HG03439 (cell line): ENCODE measurements around the gene CYP1B1.
"Not testable (repeated sequence)": the region's sequence is repeated elsewhere in the genome, so short reads cannot be mapped to it uniquely, and the experiment has no call there.

Experiments used
- ATAC-seq: cut with Tn5 transposase; IDR thresholded peaks from one replicate; pipeline ENCODE4 v1.9.1; 2021; ENCODE audit warnings: mild to moderate bottlenecking, moderate library complexity; ENCODE audit not compliant: unreplicated experiment

Gene CYP1B1

DNA sequence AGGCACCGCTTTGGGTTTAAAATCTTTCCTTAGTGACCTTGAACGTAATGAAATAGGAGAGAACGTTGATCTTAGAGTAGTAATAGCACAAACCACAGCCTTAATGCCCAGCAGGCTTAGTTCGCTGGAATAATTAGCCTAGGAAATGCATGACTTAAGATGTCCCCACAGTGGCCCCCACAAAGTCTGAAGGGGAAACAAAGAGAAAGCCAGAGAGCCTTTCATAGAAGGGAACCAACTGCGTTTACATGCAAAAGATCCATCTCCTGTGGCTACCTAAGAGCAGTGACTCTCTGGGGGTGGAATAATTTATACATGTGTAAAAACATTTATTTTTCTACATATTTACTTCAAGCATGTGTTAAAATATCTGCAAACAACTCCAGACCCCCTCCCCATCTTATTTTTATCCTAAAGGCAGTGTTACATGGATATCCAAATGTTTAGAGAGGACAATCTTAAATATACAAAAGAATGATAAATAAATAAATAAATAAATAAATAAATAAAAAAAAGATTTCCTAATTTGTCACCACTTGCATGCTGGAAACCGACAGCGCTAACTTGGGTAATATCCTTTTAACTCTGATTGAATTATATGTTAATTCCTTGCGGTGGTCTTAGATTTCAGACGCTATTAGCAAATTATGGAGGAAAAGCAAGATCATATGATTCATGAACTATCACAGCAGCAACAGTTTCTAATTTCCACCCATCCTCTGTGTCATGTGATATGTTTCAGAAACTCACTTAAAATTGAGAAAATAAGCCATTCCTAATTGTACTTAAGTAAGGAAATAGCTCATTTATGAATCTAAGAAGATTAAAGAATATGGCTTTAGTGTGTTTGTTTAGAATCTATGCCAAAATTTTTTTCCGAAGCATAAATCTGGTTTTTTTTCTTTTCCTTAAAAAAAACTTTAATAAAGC lies 23.4 kb upstream of the CYP1B1 start:
- no peak for ATAC-seq

DNA sequence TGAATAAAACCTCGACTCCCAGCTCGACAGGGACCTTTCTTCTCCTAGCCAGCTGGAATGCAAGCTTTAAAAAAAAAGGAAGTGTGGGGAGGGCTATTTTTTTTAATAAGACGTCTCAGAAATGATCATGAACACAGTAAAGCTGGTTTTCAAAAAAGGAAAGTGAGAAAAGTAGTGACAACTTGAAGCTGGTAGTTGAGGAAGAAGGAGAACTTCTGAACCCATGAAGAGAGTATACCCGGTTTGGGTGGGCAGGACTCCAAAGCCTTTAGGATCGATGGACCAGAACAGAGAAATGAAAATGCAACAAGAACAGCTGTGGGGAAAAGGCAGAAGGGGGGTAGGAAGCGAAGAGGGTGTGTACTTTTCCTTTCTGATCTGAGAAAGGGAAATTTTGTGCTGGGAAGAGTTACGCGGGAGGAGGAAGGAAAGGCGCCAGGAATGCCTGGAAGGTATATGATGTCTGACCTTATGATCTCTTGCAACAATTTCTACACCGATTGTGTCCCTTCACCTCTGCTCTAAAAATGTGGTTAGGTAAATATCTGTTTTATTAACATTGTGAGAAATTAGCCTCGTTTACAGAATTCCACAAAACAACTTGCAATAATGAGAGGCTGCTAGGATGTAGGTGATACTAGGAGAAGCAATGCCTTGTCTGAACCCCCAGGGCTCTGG lies 22.6 kb upstream of the CYP1B1 start:
- ATAC-seq: no peak

DNA sequence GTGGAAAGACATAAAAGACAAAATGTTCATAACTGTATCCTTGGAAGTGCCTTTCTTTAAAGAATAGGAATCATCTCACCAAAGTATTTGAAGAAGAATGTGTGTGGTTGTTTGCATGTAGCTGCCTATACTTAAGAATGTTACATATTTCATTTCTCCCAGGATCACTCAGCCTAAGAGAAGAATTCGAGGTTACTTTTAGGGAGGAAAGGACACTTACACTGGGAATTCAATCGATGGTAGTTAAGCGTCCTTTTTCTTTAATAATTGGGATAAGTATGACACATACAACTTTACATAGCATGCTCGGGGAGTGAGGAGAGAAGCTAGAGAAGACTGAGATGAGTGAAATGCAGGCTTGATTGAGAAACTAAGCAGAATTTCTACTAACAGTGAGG lies 22.0 kb upstream of the CYP1B1 start:
- ATAC-seq: no peak

DNA sequence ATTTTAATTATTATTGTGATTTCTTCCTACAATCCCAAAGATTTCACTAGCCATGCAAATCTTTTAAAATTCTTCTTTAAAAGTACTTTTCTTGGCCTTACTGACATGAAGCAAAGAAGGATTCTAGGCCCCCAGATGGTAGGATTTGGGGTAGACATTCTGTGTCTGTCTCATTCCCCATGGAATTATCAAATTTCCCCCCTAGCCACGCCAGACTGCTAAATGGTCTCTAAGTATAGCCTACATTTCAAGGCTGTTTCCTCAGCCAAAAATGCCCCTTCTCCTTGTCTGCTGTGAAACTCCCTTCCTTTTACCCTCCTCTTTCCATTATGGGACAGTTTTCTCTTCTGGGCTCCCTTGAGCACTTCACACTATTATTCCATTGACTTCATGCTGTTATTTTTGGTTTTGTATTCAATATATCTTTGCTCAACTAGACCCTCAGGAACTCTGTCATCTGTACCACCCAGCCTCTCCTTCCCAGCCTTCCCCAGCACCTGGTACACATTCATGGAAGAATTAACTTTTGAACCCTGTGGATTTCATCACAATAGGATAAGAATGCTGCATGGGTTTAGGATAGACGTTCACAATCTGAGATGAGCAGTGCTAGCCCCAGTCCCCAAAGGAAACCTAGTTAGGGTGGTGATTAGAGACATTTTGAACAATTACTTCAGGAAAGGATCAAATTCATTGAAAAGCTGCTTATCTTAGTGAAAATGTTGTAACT lies 21.5 kb upstream of the CYP1B1 start:
- ATAC-seq: no peak

DNA sequence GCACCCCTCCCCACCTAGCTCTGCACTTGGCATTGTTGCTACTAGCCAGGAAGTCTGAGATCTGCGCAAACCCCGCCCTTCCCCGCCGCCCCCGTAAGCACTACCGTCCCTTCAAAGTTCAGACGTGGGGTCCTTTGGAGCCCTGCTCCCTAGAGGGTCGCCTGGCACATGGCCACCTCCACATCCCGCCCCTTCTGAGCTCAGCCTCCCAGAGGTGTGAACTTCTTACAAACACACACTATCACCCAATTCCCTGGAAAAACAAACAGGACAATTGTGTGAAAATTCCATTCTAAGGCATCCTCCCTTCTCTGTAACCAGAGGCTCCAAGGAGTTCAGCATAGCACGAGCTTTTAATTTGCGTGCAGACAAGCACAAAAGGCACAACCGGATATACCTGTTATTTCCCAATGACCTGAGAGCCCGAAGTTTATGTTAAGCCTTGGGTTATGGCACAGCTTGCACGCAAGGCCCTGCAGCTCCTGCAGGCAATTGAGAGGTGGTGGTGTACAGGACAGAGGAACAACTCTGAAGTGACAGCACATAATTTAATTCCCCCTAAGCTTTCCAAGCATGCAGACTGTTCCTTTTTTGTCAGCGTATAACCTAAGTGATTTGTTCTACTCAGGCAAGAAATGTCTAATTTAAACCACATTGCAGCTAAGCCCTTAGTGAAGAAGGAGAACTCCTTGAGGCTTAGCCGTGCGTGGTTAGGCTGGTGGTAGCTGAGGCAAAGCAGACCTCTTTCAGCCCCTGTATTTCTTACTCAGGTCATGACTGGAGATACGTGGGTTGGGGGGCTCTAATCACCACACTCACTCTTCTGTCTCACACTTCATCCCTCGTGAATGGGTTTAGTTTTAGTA lies 20.3 kb upstream of the CYP1B1 start:
- no peak for ATAC-seq

DNA sequence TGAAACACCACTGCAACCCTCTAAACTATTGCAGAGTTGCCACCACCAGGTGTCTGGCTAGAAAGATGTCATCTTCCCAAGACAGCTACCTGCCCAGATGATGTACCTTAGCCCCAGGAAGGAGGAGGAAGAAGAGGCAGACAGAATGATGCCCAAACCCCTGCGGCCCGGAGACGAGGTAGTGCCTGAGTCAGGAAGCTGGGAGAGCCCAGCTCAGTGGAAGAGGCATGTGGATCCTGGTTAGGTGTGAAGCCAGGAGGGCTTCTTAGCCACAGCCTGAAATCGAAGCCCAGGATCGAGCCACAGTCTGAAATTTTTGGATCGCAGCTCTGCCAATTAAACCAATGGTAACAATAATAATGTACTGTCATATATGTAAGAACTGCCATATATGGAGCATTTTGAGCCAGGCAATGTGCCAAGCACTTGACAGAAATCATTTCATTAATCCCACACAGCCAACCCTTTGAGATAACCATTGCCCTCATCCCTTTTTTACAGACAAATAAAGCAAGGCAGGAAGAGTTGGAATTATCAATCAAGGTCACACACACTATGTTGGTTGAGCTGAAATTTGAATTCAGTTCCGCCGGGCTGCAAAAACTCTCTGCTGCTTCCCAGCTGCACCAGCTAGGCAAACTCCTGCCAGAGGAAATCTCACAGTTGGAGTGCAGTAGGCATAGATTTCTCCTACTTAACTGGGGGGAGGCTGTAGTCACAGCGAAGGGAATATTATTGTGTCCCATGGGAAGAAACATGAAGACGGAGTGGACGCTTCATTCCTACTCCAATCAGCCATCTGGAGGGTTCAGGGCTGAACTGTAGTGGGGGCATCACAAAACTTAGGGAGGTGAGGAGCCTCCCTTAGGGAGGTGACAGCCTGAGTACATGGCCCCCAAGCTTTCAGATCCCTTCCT lies 19.4 kb upstream of the CYP1B1 start:
- ATAC-seq: no peak

DNA sequence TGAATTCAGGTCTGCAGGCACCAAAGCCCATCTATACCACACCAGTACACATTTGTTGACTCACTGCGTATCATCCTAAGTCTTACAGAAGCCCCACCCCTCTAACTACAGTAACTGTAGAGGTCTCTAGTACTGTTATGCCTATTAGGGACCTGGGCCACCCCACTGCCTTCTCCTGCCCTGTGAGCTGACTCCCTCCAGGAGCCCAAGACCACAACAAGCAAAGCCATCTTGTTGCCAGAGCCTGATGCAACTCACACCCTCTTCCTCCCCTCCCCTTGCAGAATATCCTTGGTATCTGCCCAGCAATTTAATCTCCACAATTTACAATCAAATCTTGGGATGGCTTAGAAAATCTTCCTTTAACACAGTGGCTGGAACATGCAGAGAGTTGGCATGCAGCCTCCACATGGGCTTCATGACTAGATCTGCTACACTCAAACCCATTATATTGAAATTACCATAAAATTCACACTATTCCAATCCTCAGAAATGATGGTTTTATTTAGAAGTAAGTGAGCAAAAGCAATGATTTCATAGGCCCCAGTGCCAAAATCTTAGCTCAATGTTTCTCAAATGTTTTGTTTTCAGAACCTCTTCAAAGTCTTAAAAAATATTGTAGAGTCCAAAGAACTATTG lies 17.7 kb upstream of the CYP1B1 start:
- no peak for ATAC-seq

DNA sequence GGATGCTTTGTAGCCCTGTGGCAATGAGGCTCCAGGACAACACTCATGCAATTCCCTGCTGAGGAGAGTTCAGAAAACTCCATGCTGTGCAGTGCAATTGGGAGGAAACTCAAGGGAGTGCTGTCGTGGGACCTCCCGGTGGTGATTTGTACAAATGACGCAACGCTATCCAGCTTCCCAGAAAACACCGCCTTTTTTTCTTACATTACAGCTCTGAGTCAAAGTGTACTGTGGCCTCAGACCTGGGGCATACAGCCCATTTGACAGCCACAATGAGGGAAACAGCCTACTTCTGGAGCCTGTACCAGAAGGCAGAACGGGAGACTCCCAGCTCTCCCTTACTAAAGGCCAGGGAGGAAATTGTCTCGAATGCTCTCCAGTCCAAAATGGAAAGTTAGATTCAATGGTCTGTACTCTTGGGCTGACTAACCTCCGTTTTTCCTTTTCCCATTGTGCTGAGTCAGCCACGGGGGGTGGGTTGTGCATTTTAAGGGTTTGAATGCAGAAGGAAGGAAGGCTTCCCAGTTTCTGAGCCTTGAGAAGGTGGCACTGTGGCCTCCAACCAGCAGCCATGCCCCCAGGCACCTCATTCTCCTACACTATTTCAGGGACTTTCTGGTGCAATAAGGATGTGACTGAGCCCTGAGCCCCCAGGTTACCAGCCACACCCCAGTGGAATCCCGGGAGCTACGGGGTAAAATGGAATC lies 16.4 kb upstream of the CYP1B1 start:
- ATAC-seq: no peak

DNA sequence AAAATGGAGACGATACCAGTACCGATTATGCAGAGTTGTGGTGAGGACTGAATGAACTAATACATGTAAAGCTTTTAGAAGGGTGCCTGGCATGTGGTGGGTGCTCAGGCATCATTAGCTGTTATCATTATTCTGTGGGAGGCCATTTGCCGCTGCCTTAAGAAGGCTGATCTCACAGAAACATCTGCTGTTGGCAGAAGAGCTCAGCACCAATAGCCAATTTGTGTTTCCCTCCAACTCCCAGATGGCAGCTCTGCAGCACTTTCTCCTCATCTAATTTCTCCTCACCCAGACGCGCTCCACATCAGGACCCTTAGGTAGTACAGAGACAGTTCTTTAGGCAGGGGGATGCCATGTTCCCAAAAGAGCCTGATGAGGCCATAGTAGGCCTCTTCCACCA lies 15.8 kb upstream of the CYP1B1 start:
- no peak for ATAC-seq

DNA sequence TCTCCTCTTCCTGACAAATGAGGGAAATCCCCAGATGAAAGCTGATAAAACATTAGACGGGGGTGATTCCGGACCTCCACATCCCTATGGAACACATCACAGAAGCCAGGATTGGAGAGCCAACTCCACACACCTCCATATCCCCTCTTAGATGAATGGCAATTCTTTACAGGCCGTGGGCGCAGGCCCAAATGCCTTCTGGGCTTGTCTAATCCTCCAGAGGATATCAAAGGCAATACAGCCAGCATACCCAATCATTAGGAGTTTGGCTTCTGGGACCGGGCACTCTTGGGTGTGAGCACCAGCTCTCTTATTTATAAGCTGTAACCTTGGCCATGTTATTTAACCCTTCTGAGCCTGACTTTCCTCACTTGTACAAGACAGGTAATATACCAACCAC lies 15.0 kb upstream of the CYP1B1 start:
- ATAC-seq: no peak

DNA sequence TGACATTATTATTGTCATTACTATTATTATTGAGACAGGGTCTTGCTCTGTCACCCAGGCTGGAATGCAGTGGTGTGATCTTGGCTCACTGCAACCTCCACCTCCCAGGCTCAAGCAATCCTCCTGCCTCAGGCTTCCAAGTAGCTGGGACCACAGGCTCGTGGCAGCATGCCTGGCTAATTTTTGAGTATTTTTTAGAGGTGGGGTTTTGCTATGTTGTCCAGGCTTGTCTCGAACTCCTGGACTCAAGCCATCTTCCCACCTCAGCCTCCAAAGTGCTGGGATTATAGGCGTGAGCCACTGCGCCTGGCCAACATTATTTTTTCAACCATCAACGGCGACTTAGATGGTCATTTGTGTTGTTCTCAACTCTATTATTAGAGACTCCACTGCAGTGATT lies 14.3 kb upstream of the CYP1B1 start:
- not testable (repeated sequence) for ATAC-seq

DNA sequence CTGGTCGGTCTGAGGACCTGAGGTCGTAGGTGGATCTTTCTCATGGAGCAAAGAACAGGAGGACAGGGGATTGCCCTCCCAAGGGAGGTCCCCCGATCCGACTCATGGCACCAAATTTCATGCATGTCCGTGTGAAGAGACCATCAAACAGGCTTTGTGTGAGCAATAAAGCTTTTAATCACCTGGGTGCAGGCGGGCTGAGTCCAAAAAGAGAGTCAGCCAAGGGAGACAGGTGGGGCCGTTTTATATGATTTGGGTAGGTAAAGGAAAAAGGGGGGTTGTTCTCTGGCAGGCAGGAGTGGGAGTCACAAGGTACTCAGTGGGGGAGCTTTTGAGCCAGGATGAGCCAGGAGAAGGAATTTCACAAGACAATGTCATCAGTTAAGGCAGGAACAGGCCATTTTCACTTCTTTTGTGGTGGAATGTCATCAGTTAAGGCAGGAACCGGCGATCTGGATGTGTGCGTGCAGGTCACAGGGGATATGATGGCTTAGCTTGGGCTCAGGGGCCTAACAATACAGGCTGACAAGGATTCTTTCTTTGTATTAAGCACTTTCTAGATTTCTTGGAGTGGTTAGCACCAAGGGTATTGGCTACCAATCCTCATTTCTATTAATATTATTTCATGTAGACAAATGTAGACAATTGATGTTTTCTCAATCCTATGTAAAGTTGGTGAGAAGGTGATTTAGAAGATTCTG lies 10.2 kb upstream of the CYP1B1 start:
- ATAC-seq: not testable (repeated sequence)

DNA sequence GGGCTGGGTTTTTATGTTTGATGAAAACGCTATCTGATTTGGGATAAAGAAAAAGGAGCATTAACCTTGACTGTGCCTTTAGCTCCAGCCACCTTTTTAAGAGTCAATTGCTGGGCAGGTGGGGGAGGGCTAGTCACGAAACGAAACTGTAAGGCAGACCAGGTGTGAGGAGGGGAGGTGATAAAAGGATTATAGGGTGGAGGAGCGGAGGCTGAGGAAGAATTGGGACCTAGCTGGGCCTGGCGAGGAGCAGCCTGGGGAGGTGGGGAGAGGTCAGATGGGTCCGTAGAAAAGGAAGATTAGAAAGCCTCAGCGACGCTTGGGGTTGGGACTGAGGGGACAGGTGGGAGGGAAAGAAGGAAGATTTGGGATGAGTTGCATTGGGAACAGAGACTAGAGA lies 8.6 kb upstream of the CYP1B1 start:
- not testable (repeated sequence) for ATAC-seq

DNA sequence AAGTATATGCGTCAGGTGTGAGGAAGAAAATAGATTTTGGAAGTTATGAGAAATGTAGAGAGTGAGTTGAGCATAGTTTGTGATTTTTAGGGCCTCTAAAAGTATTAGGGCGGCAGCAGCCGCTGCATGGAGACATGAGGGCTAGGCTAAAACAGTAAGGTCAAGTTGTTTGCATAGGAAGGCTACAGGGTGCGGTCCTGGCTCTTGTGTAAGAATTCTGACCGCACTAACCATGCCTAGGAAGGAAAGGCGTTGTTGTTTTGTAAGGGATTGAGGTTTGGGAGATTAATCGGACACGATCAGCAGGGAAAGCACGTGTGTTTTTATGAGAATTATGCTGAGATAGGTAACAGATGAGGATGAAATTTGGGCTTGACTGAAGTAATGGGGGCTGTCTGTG lies 6.8 kb upstream of the CYP1B1 start:
- not testable (repeated sequence) for ATAC-seq

DNA sequence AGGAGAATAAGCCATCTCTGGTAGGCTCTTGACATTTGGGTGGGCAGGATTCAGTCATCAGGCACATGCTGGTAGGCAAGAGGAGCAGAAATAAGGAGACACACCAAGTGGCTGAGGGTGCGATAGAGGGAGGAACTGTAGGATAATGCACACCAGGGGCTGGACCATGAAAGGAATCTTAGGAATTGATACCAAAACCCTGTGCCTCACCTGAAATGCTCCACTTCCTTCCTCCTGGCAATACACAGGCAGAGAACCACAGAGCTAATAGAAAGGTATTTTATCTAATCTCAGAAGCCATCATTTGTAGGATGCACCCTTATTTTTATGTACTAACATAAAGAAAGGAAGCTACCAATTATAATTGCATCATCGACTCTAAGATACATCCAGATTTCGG lies 4.4 kb upstream of the CYP1B1 start:
- ATAC-seq: no peak

DNA sequence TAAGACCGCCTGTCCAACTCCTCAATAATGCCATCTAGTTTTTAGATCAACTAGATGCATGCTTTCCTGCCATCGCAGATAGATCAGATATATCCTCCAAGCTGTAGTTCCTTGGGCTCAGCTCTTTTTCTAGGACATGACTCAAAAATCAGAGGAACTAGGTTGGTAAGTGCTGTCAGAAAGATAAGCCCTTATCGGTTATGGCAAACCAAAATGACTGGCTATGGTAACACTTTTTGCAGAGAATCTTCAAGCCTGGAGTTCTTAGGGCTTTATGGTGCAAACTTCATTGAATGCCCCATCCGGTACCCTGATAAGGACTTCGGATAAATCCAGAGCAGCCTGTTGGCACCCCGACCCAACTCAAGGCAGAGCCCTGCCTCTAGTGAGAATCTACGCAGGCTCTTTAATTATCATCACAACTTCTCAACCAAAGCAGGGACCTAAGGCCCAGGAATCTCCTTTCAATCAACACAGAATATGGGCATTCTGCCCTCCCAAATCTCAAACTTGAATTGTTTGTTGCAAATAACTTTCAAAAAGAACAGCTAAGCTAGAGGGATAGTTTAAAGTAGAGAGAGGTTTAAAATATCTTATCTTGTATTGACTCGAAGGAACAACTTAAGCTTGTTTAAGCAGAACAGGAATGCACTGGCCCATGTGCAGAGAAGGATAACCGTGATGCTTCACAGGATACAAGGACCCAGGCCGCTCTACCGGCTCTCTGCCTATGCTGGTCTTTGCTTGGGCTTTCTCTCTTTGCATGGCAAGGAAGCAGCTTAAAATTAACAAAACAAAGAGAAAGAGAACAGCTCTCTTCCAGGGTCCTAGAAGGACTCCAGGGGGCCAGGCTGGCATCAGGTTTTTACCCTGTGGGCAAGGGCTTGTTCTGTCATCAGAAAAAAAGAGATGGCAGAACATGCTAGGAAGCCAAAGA lies 3.4 kb upstream of the CYP1B1 start:
- no peak for ATAC-seq

DNA sequence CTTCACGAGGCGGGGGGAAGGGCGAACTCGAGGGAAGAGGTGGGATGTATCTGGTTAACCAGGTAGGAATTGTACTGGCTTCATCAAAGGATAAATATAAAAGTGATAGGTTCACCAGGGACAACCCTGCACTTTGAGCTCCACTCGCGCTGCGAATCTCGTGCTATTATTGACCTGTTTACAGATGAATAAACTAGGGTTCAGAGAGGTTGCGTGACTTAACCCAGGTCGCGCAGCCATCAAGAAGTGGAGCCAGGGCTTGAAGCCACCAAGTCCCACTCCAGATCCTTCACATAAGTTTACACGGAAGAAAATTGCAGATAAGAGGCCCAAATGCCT lies 1.4 kb upstream of the CYP1B1 start:
- ATAC-seq: no peak
